ENCODE results near the gene DOCK11. TPM values are rescaled to one million over a fixed set of nuclear protein-coding genes. Genes with fewer than 3 reads are reported as not detected.

DOCK11 gene
- total RNA-seq, 2 experiments from 2014 or later: 62.6 to 66.0 TPM

- Mint-ChIP-seq H3K9me3 (ENCODE audit: insufficient read depth) (no peaks in the 10 kb centered on the region), H3K36me3 (ENCODE audit: low read depth) (peaks cover 33% of the 10 kb centered on the region), H3K27ac (no peak overlapping the region), H3K4me3 (no peak overlapping the region), H3K27me3 (ENCODE audit: low read depth) (no peaks in the 10 kb centered on the region), H3K4me1 (ENCODE audit: low read depth) (peaks cover 23% of the 10 kb centered on the region)
- DNase-seq: no peak
- ChIA-PET POLR2A (interaction anchor here (0.6 kb wide), 1 partner anchor 59 kb away, joined by 3 read pairs; no protein-coding TSS in a partner anchor), CTCF (interaction anchor here (1.0 kb wide), 1 partner anchor 47 kb away, joined by 3 read pairs; no protein-coding TSS in a partner anchor)
- peak; percentile 42 for ATAC-seq
Observed at GRCh38 chrX:118554511-118554910, 58.9 kb downstream of the DOCK11 start.

- H3K4me3 Mint-ChIP-seq: no peak overlapping the region
- peaks cover 14% of the 10 kb centered on the region for H3K4me1 Mint-ChIP-seq (ENCODE audit: low read depth)
- no peak overlapping the region for H3K27ac Mint-ChIP-seq
- no peaks in the 10 kb centered on the region for H3K9me3 Mint-ChIP-seq (ENCODE audit: insufficient read depth)
- peaks cover 34% of the 10 kb centered on the region for H3K36me3 Mint-ChIP-seq (ENCODE audit: low read depth)
- H3K27me3 Mint-ChIP-seq (ENCODE audit: low read depth): no peaks in the 10 kb centered on the region
- CTCF ChIA-PET: interaction anchor here (1.2 to 1.6 kb wide), 2 partner anchors 23 to 43 kb away, joined by 3 to 4 read pairs; no protein-coding TSS in a partner anchor
- no peak for DNase-seq
- POLR2A ChIA-PET: no interaction called here
- ATAC-seq: no peak
Observed at GRCh38 chrX:118558926-118559325, 63.3 kb downstream of the DOCK11 start.

- Mint-ChIP-seq H3K4me3 (no peak overlapping the region), H3K4me1 (ENCODE audit: low read depth) (peaks cover 4% of the 10 kb centered on the region), H3K36me3 (ENCODE audit: low read depth) (peaks cover 29% of the 10 kb centered on the region), H3K27me3 (ENCODE audit: low read depth) (no peaks in the 10 kb centered on the region), H3K27ac (no peak overlapping the region), H3K9me3 (ENCODE audit: insufficient read depth) (no peaks in the 10 kb centered on the region)
- DNase-seq: no peak
- POLR2A ChIA-PET: interaction anchor here (0.8 kb wide), 1 partner anchor 24 kb away, joined by 3 read pairs; no protein-coding TSS in a partner anchor
- CTCF ChIA-PET: no interaction called here
- ATAC-seq: no peak
Observed at GRCh38 chrX:118560489-118560888, 64.9 kb downstream of the DOCK11 start.

- Mint-ChIP-seq H3K4me1 (ENCODE audit: low read depth) (peaks cover 4% of the 10 kb centered on the region), H3K4me3 (no peak overlapping the region), H3K9me3 (ENCODE audit: insufficient read depth) (no peaks in the 10 kb centered on the region), H3K27me3 (ENCODE audit: low read depth) (no peaks in the 10 kb centered on the region), H3K27ac (peak overlapping the region; percentile 46), H3K36me3 (ENCODE audit: low read depth) (peaks cover 23% of the 10 kb centered on the region)
- DNase-seq (no peak), ATAC-seq (no peak)
- POLR2A ChIA-PET: no interaction called here
- CTCF ChIA-PET: no interaction called here
Observed at GRCh38 chrX:118562582-118563164, 67.1 kb downstream of the DOCK11 start.

GRCh38 chrX:118564498-118564897, 68.9 kb downstream of the DOCK11 start:
- POLR2A ChIA-PET: no interaction called here
- Mint-ChIP-seq H3K4me1 (ENCODE audit: low read depth) (peaks cover 6% of the 10 kb centered on the region), H3K27ac (no peak overlapping the region), H3K4me3 (no peak overlapping the region), H3K27me3 (ENCODE audit: low read depth) (no peaks in the 10 kb centered on the region), H3K36me3 (ENCODE audit: low read depth) (peaks cover 29% of the 10 kb centered on the region), H3K9me3 (ENCODE audit: insufficient read depth) (no peaks in the 10 kb centered on the region)
- ATAC-seq (no peak), DNase-seq (no peak)
- CTCF ChIA-PET: no interaction called here

- no peak overlapping the region for H3K4me3 Mint-ChIP-seq
- ChIA-PET POLR2A (no interaction called here), CTCF (no interaction called here)
- ATAC-seq (no peak), DNase-seq (no peak)
- H3K4me1 Mint-ChIP-seq (ENCODE audit: low read depth): peaks cover 9% of the 10 kb centered on the region
- no peaks in the 10 kb centered on the region for H3K9me3 Mint-ChIP-seq (ENCODE audit: insufficient read depth)
- no peaks in the 10 kb centered on the region for H3K27me3 Mint-ChIP-seq (ENCODE audit: low read depth)
- peaks cover 39% of the 10 kb centered on the region for H3K36me3 Mint-ChIP-seq (ENCODE audit: low read depth)
- H3K27ac Mint-ChIP-seq: no peak overlapping the region
Observed at GRCh38 chrX:118565853-118566252, 70.2 kb downstream of the DOCK11 start.

- H3K9me3 Mint-ChIP-seq (ENCODE audit: insufficient read depth): no peaks in the 10 kb centered on the region
- H3K27ac Mint-ChIP-seq: no peak overlapping the region
- ChIA-PET CTCF (interaction anchor here (1.2 kb wide), 1 partner anchor 37 kb away, joined by 3 read pairs; no protein-coding TSS in a partner anchor), POLR2A (no interaction called here)
- H3K4me1 Mint-ChIP-seq (ENCODE audit: low read depth): peaks cover 9% of the 10 kb centered on the region
- H3K27me3 Mint-ChIP-seq (ENCODE audit: low read depth): no peaks in the 10 kb centered on the region
- H3K36me3 Mint-ChIP-seq (ENCODE audit: low read depth): peaks cover 42% of the 10 kb centered on the region
- ATAC-seq: no peak
- no peak overlapping the region for H3K4me3 Mint-ChIP-seq
- no peak for DNase-seq
Observed at GRCh38 chrX:118566359-118566758, 70.7 kb downstream of the DOCK11 start.

- ChIA-PET POLR2A (interaction anchor here (1.1 kb wide), 1 partner anchor 72 kb away, joined by 3 read pairs; no protein-coding TSS in a partner anchor), CTCF (interaction anchor here (0.8 kb wide), 1 partner anchor 31 kb away, joined by 3 read pairs; no protein-coding TSS in a partner anchor)
- no peaks in the 10 kb centered on the region for H3K9me3 Mint-ChIP-seq (ENCODE audit: insufficient read depth)
- no peak for ATAC-seq
- H3K27me3 Mint-ChIP-seq (ENCODE audit: low read depth): no peaks in the 10 kb centered on the region
- H3K4me1 Mint-ChIP-seq (ENCODE audit: low read depth): peaks cover 9% of the 10 kb centered on the region
- H3K27ac Mint-ChIP-seq: no peak overlapping the region
- no peak overlapping the region for H3K4me3 Mint-ChIP-seq
- DNase-seq: no peak
- H3K36me3 Mint-ChIP-seq (ENCODE audit: low read depth): peaks cover 50% of the 10 kb centered on the region
Observed at GRCh38 chrX:118569676-118570075, 74.1 kb downstream of the DOCK11 start.

- no peak overlapping the region for H3K27ac Mint-ChIP-seq
- H3K4me3 Mint-ChIP-seq: no peak overlapping the region
- ChIA-PET CTCF (interaction anchor here (0.8 kb wide), 1 partner anchor 30 kb away, joined by 3 read pairs; no protein-coding TSS in a partner anchor), POLR2A (interaction anchor here (0.6 to 1.1 kb wide), 2 partner anchors 42 to 73 kb away, joined by 3 read pairs; no protein-coding TSS in a partner anchor)
- peaks cover 51% of the 10 kb centered on the region for H3K36me3 Mint-ChIP-seq (ENCODE audit: low read depth)
- no peaks in the 10 kb centered on the region for H3K27me3 Mint-ChIP-seq (ENCODE audit: low read depth)
- no peak for ATAC-seq
- H3K9me3 Mint-ChIP-seq (ENCODE audit: insufficient read depth): no peaks in the 10 kb centered on the region
- DNase-seq: no peak
- H3K4me1 Mint-ChIP-seq (ENCODE audit: low read depth): peaks cover 9% of the 10 kb centered on the region
Observed at GRCh38 chrX:118570209-118570608, 74.6 kb downstream of the DOCK11 start.

- CTCF ChIA-PET: interaction anchor here (2.2 kb wide), 1 partner anchor 30 kb away, joined by 4 read pairs; no protein-coding TSS in a partner anchor
- Mint-ChIP-seq H3K9me3 (ENCODE audit: insufficient read depth) (no peaks in the 10 kb centered on the region), H3K4me3 (no peak overlapping the region), H3K4me1 (ENCODE audit: low read depth) (peaks cover 9% of the 10 kb centered on the region), H3K36me3 (ENCODE audit: low read depth) (peaks cover 46% of the 10 kb centered on the region), H3K27ac (no peak overlapping the region), H3K27me3 (ENCODE audit: low read depth) (no peaks in the 10 kb centered on the region)
- no peak for ATAC-seq
- DNase-seq: no peak
- POLR2A ChIA-PET: no interaction called here
Observed at GRCh38 chrX:118571836-118572235, 76.2 kb downstream of the DOCK11 start.

- ChIA-PET CTCF (interaction anchor here (1.0 kb wide), 1 partner anchor 105 kb away, joined by 3 read pairs; no protein-coding TSS in a partner anchor), POLR2A (interaction anchor here (0.6 kb wide), 1 partner anchor 233 kb away, joined by 3 read pairs; no protein-coding TSS in a partner anchor)
- DNase-seq: no peak
- peaks cover 47% of the 10 kb centered on the region for H3K36me3 Mint-ChIP-seq (ENCODE audit: low read depth)
- no peak overlapping the region for H3K27ac Mint-ChIP-seq
- no peaks in the 10 kb centered on the region for H3K27me3 Mint-ChIP-seq (ENCODE audit: low read depth)
- peaks cover 4% of the 10 kb centered on the region for H3K4me1 Mint-ChIP-seq (ENCODE audit: low read depth)
- no peaks in the 10 kb centered on the region for H3K9me3 Mint-ChIP-seq (ENCODE audit: insufficient read depth)
- no peak overlapping the region for H3K4me3 Mint-ChIP-seq
- no peak for ATAC-seq
Observed at GRCh38 chrX:118574666-118575065, 79.1 kb downstream of the DOCK11 start.

GRCh38 chrX:118577041-118577440, 81.4 kb downstream of the DOCK11 start:
- no peak for ATAC-seq
- ChIA-PET POLR2A (no interaction called here), CTCF (no interaction called here)
- Mint-ChIP-seq H3K4me3 (no peak overlapping the region), H3K36me3 (ENCODE audit: low read depth) (peaks cover 37% of the 10 kb centered on the region), H3K4me1 (ENCODE audit: low read depth) (no peaks in the 10 kb centered on the region), H3K9me3 (ENCODE audit: insufficient read depth) (no peaks in the 10 kb centered on the region), H3K27me3 (ENCODE audit: low read depth) (no peaks in the 10 kb centered on the region), H3K27ac (no peak overlapping the region)
- DNase-seq: no peak

Measured in activated CD8-positive, alpha-beta T cell treated with anti-CD3 and anti-CD28 coated beads, Interleukin-2, amount 10 ng/mL, durations not matched to agents 7 days and 5 days (primary cell).